ENCODE results near the gene CNIH1.
"Not testable (repeated sequence)": the region's sequence is repeated elsewhere in the genome, so short reads cannot be mapped to it uniquely, and the experiment has no call there.

CNIH1 gene

GRCh38 chr14:54459106-54459505, 17.9 kb upstream of the CNIH1 start:
- H3K4me3 ChIP-seq (ENCODE audit: low read depth, low read length): no peak overlapping the region
- H3K36me3 ChIP-seq: no peaks in the 10 kb centered on the region
- DNase-seq: no peak
- no peaks in the 10 kb centered on the region for H3K27me3 ChIP-seq
- no peaks in the 10 kb centered on the region for H3K4me1 ChIP-seq
- H3K9me3 ChIP-seq: no peaks in the 10 kb centered on the region; the same call in 1 of the 2 replicates
- TF ChIP-seq CTCF (IDR thresholded peaks at IDR 0.05; ENCODE audit: low read depth, low read length): no peak

- not testable (repeated sequence) for H3K27me3 ChIP-seq; H3K4me1 ChIP-seq; H3K4me3 ChIP-seq (ENCODE audit: low read depth, low read length); DNase-seq; H3K36me3 ChIP-seq; H3K9me3 ChIP-seq
Measured at GRCh38 chr14:54458536-54458935, 17.4 kb upstream of the CNIH1 start.

- Histone ChIP-seq H3K4me3 (ENCODE audit: low read depth, low read length) (no peak overlapping the region), H3K27me3 (no peaks in the 10 kb centered on the region), H3K9me3 (no peaks in the 10 kb centered on the region; the same call in 1 of the 2 replicates), H3K4me1 (no peaks in the 10 kb centered on the region), H3K36me3 (no peaks in the 10 kb centered on the region)
- no peak for DNase-seq
- TF ChIP-seq CTCF (IDR thresholded peaks at IDR 0.05; ENCODE audit: low read depth, low read length): no peak
Measured at GRCh38 chr14:54457609-54457996, 16.4 kb upstream of the CNIH1 start.

- DNase-seq; H3K9me3 ChIP-seq; H3K4me1 ChIP-seq; H3K27me3 ChIP-seq; H3K4me3 ChIP-seq (ENCODE audit: low read depth, low read length); H3K36me3 ChIP-seq: not testable (repeated sequence)
Measured at GRCh38 chr14:54456820-54457608, 15.8 kb upstream of the CNIH1 start.

- H3K9me3 ChIP-seq: no peaks in the 10 kb centered on the region; the same call in 1 of the 2 replicates
- no peak overlapping the region for H3K4me3 ChIP-seq (ENCODE audit: low read depth, low read length)
Measured at GRCh38 chr14:54455363-54455762, 14.2 kb upstream of the CNIH1 start.

GRCh38 chr14:54453990-54454389, 12.8 kb upstream of the CNIH1 start:
- H3K4me1 ChIP-seq; H3K9me3 ChIP-seq; H3K4me3 ChIP-seq (ENCODE audit: low read depth, low read length); H3K27me3 ChIP-seq; H3K36me3 ChIP-seq; DNase-seq: not testable (repeated sequence)

More at GRCh38 chr14:54455363-54455762, 14.2 kb upstream of the CNIH1 start:
- TF ChIP-seq CTCF (IDR thresholded peaks at IDR 0.05; ENCODE audit: low read depth, low read length): no peak
- no peaks in the 10 kb centered on the region for H3K27me3 ChIP-seq
- DNase-seq: no peak
- no peaks in the 10 kb centered on the region for H3K36me3 ChIP-seq
- H3K4me1 ChIP-seq: no peaks in the 10 kb centered on the region; the same call in 1 of the 2 replicates

GRCh38 chr14:54453252-54453651, 12.1 kb upstream of the CNIH1 start:
- TF ChIP-seq CTCF (IDR thresholded peaks at IDR 0.05; ENCODE audit: low read depth, low read length): no peak
- no peak for DNase-seq
- Histone ChIP-seq H3K4me3 (ENCODE audit: low read depth, low read length) (no peak overlapping the region), H3K4me1 (no peaks in the 10 kb centered on the region; the same call in 1 of the 2 replicates), H3K36me3 (no peaks in the 10 kb centered on the region), H3K27me3 (no peaks in the 10 kb centered on the region), H3K9me3 (no peaks in the 10 kb centered on the region)
